GM21381 (cell line): ENCODE results near the gene SAMHD1.
"Not testable (repeated sequence)": the region's sequence is repeated elsewhere in the genome, so short reads cannot be mapped to it uniquely, and the experiment has no call there.

Experiments used
- ATAC-seq: cut with Tn5 transposase; IDR thresholded peaks from one replicate; pipeline ENCODE4 v1.9.1; 2021; ENCODE audit warnings: mild to moderate bottlenecking, moderate library complexity; ENCODE audit not compliant: unreplicated experiment

Gene SAMHD1

GRCh38 chr20:36875702-36876472 lies 75.6 kb downstream of the SAMHD1 start, which contains the start of gene TLDC2:
Gene TLDC2 (plus strand): TSS chr20:36876138. CDS start chr20:36876175, 37 bp downstream.
- ATAC-seq, result no peak

DNA sequence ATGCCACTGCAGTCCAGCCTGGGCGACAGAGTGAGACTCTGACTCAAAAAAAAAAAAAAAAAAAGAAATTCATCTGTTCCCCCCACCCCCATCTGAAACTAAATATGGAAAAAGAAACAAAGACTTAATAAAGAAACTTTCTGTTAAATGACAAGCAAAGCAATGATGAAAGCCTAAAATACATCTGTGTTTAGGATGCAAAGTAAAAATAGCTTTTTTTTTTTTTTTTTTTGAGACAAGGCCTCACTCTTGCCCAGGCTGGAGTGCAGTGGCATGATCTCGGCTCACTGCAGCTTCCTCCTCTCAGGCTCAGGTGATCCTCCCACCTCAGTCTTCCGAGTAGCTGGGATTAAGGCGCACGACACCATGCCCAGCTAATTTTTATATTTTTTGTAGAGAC lies 76.4 kb downstream of the SAMHD1 start:
- not testable (repeated sequence) for ATAC-seq

- ATAC-seq, result no peak
Observed at GRCh38 chr20:36873498-36874189, 77.9 kb downstream of the SAMHD1 start.

DNA sequence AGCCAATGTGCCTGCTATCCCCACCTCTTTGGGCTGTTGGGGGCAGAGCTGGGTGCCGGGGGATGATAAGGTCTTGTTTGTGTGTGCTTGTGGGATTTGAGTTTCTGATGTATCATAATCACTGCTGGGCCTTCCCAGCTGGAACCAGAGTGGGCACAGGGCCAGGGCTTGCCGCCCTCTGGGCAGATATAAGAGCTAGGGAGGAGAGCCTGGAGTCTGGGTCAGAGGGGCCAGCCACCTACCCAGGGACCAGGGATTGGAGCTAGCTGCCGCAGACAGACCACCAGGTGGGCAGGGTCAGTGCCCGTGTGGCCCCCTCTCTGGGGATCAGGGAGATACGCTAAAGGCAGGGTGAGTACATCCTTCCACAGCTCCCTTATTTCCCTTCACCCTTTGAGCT lies 78.7 kb downstream of the SAMHD1 start:
- no peak for ATAC-seq

DNA sequence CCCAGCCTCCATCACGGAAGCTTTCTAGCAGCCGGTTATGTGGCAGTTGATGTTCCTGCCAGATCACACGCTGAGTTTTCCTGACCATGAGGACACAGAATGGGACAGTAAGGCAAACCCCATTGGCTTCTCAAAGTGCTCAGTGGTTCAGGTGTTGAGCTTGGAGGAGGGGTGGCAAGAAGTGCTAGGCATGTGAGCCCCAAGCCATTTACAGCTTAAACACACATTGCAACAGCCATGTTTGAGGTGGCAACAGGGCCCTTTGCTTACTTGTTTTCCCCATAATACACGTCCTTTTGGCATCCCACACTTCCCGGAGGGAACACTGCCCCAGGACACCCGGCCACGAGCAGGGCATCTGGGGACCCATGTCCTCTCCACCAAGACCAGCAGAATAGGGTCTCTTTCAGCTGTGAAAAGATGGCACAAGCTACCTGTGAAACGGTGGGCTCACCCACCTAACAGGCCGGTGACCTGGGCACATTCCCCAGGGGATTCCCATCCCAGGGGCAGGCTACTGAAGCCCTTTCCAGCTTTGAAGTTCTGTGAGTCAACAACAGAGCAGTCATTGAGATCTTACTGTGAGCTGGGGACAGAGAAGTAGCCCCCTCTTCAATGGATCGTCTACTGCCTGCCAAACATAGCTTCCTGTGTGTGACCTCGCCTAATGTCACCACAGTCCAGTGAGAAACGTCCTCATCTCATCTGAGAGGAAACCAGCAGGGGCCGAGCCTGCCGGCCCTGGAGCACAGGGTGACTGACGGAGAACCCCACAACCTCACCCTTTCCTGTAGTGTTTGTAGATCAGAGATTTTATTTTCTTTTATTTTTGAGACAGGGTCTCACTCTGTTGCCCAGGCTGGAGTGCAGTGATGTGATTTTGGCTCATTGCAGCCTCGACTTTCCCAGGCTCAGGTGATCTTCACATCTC lies 79.6 kb downstream of the SAMHD1 start:
- ATAC-seq, result no peak

GRCh38 chr20:36866681-36867495 lies 84.6 kb downstream of the SAMHD1 start:
- no peak for ATAC-seq

DNA sequence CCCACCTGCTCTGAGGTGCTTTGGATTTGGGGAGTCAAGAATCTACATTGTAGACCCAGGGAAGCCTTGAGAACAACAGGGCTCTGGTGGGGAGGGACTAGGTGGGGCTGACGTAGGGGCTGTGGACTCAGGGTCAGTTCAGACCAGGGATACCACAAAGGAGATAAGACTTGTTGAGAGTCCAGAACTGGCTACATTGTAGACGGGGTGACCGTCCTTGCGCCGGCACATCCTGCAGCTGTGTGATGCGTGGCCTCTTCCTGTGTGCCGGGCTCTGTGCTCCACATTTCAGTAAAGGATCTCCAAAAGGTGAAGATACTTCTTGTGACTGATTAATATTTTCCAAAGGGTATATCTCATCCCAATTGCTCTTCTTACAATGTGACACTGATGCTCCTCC lies 85.3 kb downstream of the SAMHD1 start:
- no peak for ATAC-seq

- no peak for ATAC-seq
Observed at GRCh38 chr20:36865861-36866149, 85.7 kb downstream of the SAMHD1 start.

- no peak for ATAC-seq
Observed at GRCh38 chr20:36865076-36865860, 86.2 kb downstream of the SAMHD1 start.

DNA sequence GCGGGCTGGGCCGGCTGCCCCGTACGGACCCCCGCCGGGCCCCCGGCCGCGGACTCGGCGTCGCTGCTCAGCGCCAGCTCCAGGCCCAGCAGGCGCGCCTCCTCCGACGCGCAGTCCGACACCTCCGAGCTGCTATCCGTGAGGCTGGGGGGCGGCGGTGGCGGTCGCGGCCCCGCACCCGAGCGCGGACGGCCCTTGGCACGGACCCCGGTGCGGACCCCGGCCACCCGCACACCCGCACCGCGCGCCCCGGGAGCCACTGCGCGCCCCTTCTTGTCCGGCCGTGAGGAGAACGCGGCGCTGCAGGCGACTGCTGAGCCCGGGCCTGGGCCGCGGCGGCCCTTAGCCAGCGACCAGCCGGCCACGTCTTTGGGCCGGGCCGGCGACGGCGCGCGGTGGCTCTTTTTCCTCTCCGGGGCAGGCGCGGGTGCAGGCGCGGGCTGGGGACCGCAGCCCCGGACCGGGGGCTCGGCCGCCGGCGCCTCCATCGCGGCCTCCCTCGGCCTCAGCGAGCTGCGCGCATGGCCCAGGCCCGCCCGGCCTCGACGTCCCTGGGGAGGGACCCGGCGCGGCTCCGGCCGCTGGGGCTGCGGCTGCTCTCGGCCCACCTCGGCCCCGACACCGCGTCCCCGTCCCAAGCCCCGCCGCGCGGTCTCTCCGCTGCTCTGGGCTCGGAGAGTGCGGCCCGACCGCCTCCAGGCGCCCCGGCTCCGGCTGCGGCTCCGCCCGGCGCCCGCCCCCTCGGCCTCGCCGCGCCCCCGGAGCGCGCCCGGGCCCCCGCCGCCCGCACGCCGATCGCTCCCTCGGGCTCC lies 88.4 kb downstream of the SAMHD1 start:
- ATAC-seq, result peak; percentile 47

DNA sequence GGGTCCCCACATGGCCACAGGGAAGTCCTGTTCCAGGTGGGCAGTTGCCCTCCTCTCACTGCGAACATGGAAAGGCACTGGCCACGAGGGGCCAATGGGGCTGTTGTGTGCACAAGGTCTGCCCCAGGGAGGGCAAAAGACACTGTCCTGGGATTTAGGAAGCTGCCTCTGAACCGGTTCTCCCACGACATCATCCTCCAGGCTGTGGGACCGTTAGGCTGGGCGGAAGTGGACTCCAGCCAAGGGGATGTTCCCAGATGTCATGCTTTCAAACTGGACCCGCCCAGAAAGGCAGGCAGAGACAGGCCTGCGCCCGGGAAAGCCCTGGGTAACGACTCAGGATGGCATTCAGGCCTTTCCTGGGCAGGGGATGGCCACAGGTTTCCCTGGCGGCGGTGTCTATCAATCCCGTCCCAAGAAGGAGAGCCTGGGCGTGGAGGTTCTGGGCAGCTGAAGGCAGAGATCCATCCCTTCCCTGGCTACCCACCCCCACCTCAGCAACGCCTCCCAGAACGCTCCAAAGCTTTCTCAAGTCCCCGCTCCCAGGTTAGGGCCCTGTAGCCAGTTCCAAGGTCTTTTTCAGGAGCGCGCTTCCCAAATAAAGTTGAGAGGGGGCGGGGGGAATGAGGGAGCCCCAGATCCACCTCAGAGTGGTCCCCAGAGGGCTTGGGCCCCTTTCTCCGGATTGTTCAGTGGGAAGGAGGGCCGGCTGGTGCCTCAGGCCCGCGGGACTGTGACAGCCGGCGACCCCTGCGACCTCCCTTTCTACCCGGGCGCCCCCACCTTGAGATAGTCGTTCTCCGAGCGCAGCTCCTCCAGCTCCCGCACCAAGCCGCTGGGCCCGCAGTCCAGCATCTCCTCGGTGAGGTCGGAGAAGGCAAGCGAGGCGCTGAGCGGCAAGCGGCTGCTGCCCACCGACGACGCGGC lies 89.4 kb downstream of the SAMHD1 start:
- ATAC-seq, result no peak

DNA sequence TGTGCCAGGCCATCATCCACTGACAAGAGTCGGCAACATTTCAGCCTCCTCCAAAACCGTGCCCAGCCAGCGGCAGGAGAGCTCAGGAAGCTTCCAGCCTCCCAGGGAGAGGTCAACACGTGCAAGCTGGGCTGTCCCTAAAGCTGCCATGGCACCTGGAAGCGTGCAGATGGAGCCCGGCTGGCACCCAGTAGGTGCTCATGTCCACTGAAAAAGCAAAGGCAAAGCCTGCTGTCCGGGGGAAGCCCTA lies 90.0 kb downstream of the SAMHD1 start:
- no peak for ATAC-seq

DNA sequence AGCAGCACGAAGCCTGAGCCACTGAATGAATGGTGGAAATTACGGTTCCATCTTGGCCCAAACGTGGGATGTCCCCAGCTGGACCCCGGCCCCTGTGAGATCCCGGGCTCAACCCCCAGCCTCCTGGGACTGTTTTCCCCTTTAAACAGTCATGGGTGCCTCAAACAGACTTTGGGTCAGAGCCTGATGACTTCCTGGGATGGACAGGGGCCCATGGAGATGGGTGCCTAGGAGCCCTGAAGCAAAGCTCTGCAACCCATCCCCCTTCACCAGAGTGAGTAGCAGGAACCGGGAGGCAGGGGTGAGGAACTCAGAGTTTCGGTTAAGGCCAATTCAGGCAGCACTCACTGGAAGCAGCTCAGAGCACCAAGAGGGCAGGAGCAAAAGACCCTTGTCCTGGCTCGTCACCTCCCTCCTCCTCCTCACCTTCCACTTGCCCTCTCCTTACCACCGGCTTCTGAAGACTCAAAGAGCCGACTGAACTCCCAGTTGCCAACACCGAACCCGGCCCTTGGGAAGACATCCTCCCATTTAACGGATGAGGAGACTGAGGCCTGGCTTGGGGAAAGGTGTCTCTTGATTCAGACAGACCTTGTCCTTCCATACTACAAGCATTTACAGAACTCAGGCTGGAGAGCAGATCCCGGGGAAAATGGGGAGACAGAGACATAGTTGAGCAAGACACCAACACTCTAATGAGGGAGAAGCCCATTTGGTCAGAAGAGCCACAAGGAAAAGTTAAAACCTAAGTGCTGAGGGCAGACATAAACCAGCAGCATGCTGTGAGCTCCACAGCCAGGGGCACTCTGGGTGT lies 90.5 kb downstream of the SAMHD1 start:
- no peak for ATAC-seq

- ATAC-seq, result no peak
Observed at GRCh38 chr20:36860339-36860738, 91.2 kb downstream of the SAMHD1 start.

- no peak for ATAC-seq
Observed at GRCh38 chr20:36859700-36860330, 91.7 kb downstream of the SAMHD1 start.

DNA sequence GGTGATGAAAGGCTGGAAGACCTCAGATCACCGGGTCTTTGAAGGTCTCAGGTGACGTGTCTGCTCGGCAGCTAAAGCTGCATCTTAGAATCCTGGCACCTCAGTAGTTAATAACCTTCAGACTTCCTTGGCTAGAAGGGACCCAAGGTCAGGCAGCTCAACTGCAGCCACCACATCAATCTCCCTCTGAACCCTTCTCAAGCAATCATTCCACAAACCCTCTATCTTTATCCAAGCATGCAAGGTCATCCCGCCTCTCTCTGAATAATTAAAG lies 92.3 kb downstream of the SAMHD1 start:
- no peak for ATAC-seq
